ENCODE data around the gene GALNT12. TPM values are rescaled to one million over a fixed set of nuclear protein-coding genes. Genes with fewer than 3 reads are reported as not detected.

Gene GALNT12
- total RNA-seq, 1 donor from 2014 or later: 4.6 TPM

DNA sequence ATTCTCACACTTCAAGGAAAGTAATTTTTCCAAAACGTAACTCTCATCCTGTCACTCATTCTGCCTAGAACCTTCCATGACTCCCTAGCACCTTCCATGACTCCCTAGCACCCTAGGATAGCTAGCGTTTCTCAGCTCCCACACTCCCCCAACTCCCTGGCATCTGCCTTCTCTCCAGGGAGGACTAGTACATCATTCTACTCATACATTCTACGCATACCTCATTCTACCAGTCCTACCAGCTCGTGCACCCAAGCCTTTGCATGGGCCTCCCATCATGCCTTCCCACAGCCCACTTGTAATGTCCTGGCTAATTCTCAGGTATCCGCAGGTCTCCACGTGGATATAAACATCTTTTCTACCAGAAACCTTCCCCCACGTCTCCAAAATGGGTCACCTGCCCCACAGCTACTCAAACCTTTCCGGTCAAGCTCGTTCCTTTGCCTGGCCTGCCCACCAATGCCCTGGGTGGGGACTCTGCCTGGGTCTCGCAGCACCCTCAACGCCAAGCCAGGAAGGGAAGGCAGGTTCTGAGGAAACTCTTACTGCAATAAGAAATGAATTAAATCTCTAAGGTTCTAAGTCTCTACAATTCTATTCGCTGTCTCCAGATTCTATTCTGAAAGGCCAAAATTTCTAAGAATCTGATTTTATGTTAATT lies 12.0 kb upstream of the GALNT12 start:
- no peak for DNase-seq (ENCODE audit: low read depth, low spot score)
- H3K9me3 Mint-ChIP-seq: peaks cover 10% of the 10 kb centered on the region
- H3K36me3 Mint-ChIP-seq (ENCODE audit: low read depth): peaks cover 3% of the 10 kb centered on the region
- peaks cover 38% of the 10 kb centered on the region for H3K4me1 Mint-ChIP-seq
- TF ChIP-seq, protein P1, sequence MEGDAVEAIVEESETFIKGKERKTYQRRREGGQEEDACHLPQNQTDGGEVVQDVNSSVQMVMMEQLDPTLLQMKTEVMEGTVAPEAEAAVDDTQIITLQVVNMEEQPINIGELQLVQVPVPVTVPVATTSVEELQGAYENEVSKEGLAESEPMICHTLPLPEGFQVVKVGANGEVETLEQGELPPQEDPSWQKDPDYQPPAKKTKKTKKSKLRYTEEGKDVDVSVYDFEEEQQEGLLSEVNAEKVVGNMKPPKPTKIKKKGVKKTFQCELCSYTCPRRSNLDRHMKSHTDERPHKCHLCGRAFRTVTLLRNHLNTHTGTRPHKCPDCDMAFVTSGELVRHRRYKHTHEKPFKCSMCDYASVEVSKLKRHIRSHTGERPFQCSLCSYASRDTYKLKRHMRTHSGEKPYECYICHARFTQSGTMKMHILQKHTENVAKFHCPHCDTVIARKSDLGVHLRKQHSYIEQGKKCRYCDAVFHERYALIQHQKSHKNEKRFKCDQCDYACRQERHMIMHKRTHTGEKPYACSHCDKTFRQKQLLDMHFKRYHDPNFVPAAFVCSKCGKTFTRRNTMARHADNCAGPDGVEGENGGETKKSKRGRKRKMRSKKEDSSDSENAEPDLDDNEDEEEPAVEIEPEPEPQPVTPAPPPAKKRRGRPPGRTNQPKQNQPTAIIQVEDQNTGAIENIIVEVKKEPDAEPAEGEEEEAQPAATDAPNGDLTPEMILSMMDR (conservative IDR thresholded peaks at IDR 0.05): no peak
- H3K4me3 Mint-ChIP-seq: peak overlapping the region; percentile 87
- peak overlapping the region; percentile 14 for H3K27ac Mint-ChIP-seq (ENCODE audit: unreplicated experiment)
- H3K27me3 Mint-ChIP-seq (ENCODE audit: low read depth): peaks cover 4% of the 10 kb centered on the region

DNA sequence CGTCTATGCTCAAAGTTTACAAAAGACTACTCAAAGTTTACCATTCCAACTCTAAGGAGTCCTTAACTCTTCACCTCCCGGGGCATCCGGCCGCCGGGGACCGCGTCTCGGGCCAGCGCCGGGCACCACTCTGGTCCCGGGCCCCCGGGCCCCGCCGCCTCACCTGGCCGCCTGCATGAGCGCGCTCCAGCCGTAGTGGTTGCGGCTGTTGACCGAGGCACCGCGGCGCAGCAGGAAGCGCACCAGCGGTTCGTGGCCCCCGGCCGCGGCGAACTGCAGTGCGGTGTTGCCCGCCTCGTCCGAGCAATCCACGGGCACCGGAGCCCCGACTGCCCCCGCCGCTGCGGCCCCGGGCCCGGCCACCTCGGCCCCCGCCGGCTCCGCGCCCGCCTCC lies 11.5 kb upstream of the GALNT12 start:
- Mint-ChIP-seq H3K4me3 (peak overlapping the region; percentile 87), H3K9me3 (peaks cover 10% of the 10 kb centered on the region), H3K4me1 (peaks cover 37% of the 10 kb centered on the region), H3K36me3 (ENCODE audit: low read depth) (peaks cover 3% of the 10 kb centered on the region), H3K27ac (ENCODE audit: unreplicated experiment) (no peak overlapping the region), H3K27me3 (ENCODE audit: low read depth) (peaks cover 4% of the 10 kb centered on the region)
- no peak for DNase-seq (ENCODE audit: low read depth, low spot score)
- TF ChIP-seq, protein P1 (conservative IDR thresholded peaks at IDR 0.05): no peak

DNA sequence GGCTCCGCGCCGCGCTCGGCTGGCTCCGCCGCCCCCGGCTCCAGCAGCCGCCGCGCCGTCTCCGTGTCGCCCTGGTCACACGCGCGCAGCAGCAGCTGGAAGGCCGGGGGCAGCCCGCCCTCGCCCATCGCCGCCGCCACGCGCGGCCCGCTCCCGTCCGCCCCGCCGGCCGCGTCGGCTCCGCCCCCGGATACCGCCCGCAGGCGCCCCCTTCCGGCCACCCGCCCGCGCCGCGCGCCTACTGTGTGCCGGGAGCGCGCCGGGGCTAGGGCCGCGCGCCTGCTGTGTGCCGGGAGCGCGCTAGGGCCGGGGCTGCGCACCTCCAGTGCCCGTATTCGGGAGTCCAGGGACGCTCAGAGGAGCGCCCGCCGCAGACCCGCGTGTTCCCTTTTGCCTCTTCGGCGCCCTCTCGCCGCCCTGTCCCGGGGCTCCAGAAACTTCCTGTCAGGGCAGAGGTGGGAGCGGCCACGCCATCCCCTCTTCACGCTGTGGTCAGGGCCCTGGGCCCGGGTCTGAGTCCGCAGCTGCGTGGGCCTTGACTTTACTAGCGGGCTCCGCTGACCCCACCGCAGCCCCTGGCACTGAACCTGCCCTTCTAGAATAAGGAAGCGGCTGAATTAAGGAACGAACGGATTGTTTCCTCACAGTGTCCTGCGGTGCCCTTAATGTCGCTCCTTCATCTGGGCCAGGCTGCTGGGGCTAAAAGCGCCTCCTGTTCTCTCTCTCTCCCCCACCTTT lies 10.9 kb upstream of the GALNT12 start, which contains the start of gene ANKS6:
Gene ANKS6 (minus strand): TSS at position 192 of the 738 bp plus-strand sequence. CDS start 64 bp downstream, at position 128.
- Mint-ChIP-seq H3K36me3 (ENCODE audit: low read depth) (peaks cover 3% of the 10 kb centered on the region), H3K27ac (ENCODE audit: unreplicated experiment) (peak within 1 kb of the TSS; percentile 92), H3K27me3 (ENCODE audit: low read depth) (peaks cover 4% of the 10 kb centered on the region), H3K4me1 (peaks cover 32% of the 10 kb centered on the region), H3K9me3 (peaks cover 10% of the 10 kb centered on the region), H3K4me3 (peak within 1 kb of the TSS; percentile 88)
- DNase-seq (ENCODE audit: low read depth, low spot score): peak; percentile 87
- TF ChIP-seq, protein P1 (conservative IDR thresholded peaks at IDR 0.05): peak; percentile 61

DNA sequence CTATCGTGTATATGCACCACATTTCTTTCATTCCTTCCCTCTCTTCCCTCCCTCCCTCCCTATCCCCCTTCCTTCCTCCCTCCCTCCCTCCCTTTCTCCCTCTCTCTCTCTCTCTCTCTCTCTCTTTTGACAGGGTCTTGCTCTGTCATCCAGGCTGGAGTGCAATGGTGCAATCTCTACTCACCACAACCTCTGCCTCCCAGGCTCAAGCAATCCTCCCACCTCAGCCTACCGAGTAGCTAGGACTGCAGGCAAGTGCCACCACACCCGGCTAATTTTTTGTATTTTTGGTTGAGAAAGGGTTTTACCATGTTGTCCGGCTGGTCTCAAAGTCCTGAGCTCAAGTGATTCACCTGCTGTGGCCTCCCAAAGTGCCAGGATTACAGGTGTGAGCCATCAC lies 10.0 kb upstream of the GALNT12 start:
- H3K4me3 Mint-ChIP-seq: peak overlapping the region; percentile 82
- DNase-seq (ENCODE audit: low read depth, low spot score): no peak
- H3K27ac Mint-ChIP-seq (ENCODE audit: unreplicated experiment): no peak overlapping the region
- TF ChIP-seq, protein P1 (conservative IDR thresholded peaks at IDR 0.05): no peak
- H3K4me1 Mint-ChIP-seq: peaks cover 24% of the 10 kb centered on the region
- peaks cover 10% of the 10 kb centered on the region for H3K9me3 Mint-ChIP-seq
- H3K36me3 Mint-ChIP-seq (ENCODE audit: low read depth): peaks cover 3% of the 10 kb centered on the region
- peaks cover 14% of the 10 kb centered on the region for H3K27me3 Mint-ChIP-seq (ENCODE audit: low read depth)

DNA sequence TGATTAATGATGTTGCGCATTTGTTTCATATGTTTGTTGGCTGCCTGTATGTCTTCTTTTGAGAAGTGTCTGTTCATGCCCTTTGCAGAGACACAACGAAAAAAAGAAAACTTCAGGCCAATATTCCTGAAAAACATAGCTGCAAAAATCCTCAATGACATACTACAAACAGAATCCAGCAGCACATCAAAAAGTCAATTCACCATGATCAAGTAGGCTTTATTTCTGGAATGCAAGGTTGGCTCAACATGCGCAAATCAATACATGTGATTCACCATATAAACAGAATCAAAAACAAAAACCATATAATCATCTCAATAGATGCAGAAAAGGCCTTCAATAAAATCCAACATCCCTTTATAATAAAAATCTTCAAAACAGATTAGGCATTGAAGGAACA lies 9.2 kb upstream of the GALNT12 start:
- Mint-ChIP-seq H3K4me3 (peak overlapping the region; percentile 82), H3K9me3 (peaks cover 10% of the 10 kb centered on the region), H3K36me3 (ENCODE audit: low read depth) (peaks cover 3% of the 10 kb centered on the region), H3K27ac (ENCODE audit: unreplicated experiment) (no peak overlapping the region), H3K4me1 (peaks cover 24% of the 10 kb centered on the region), H3K27me3 (ENCODE audit: low read depth) (peaks cover 16% of the 10 kb centered on the region)
- DNase-seq (ENCODE audit: low read depth, low spot score): no peak
- TF ChIP-seq, protein P1 (conservative IDR thresholded peaks at IDR 0.05): no peak

Measured in neural crest cell (in vitro differentiated cells).